CD4-positive, alpha-beta T cell treated with Interleukin-6 for 4 hours (primary cell): ENCODE measurements around the gene LBP.
"Not testable (repeated sequence)": the region's sequence is repeated elsewhere in the genome, so short reads cannot be mapped to it uniquely, and the experiment has no call there.

Source experiments
- DNase-seq: peaks from one replicate; pipeline ENCODE4 v3.0.0-alpha.2; 2020; ENCODE audit warnings: mixed read lengths

The LBP gene

DNA sequence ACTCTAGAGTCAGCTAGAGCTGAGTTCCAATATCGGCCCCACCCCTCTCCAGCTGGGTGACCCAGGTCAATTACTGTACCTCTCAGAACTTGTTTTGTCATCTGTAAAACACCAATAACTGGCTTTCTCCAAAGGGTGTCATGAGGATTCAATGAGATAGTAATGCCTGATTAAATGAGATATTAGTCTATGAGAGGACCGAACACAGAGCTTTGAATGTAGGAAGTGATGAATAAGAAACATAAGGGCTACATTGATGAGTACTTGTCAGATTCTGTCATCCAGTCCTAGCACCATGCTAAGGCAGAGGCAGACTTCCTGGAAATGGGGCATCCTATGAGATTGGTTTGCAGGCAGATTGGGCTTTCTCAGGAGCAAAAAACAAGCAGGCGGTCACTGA lies 22.1 kb upstream of the LBP start:
- no peak for DNase-seq

GRCh38 chr20:38325167-38325566 lies 21.1 kb upstream of the LBP start:
- DNase-seq, result no peak

DNA sequence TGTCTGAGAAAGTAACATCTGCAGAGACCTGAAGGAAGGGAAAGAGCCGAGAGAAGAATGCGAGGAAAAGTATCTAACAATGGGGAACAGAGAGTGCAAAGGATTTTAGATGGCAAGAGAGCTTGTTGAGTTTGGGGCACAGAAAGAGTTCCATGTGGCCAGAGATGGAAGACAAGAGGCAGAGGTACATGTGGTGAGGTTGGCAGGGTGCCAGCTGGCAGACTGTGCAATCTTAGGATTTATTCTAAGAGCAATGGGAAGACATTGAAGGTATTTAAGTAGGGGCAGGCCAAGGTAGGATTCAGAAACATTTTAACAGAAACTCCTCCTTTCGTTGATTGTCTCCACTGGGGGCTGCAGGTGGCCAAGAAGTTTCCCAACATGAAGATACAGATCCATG lies 20.4 kb upstream of the LBP start:
- no peak for DNase-seq

DNA sequence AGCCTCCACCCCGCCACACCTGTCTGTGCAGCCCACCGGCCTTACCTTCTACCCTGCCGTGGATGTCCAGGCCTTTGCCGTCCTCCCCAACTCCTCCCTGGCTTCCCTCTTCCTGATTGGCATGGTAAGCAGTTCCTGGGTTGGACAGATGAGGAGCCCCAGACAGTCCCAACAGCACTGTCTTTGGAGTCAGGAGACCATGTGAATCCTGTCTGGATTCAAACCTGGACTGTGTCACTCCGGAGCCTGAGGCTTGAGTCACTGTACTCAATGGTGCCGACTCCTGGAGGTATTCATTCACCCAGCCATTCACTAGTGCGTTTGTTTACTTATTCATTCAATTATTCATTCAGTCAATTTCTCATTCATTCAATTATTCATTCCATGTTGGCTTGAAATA lies 20.0 kb upstream of the LBP start:
- DNase-seq, result no peak

- no peak for DNase-seq
Measured at GRCh38 chr20:38330638-38331037, 15.6 kb upstream of the LBP start.

GRCh38 chr20:38331245-38331644 lies 15.0 kb upstream of the LBP start:
- no peak for DNase-seq

DNA sequence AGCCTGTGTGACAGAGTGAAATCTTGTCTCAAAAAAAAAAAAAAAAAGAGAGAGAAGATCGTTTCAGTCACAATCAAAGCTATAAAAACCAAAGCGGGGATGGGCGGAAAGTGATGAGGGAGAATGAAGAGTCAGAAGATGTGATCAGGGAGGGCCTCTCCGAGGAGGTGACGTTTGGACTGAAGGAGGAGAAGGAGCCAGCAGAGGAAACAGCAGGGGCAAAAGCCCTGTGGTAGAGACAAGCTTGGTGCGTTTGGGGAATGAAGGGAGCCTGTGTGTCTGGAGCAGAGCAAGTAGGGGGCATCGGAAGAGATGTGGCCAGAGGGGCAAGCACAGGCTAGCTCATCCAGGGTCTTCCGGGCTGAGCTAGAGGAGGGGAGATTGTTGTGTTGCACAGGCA lies 14.5 kb upstream of the LBP start:
- no peak for DNase-seq

- DNase-seq, result no peak
Measured at GRCh38 chr20:38334016-38334415, 12.3 kb upstream of the LBP start.

DNA sequence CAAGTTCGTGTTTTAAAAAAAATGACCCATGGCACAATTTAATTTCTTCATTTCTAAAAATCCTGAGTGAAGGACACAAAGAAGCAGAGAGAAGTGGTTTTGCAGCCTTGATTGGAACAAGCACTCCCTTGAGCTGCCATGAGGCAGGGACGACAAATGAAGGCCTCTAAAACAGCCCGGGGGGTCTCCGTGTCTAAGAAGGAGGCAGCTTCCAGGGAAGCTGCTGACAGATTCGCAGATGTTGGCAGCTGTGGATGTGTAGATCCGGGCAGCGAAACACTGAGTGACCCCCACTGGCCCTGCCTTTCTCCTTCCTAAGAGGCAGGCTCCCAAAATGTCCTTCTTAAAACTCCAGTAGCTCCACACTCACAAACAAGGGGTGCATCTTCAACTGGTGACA lies 9.6 kb upstream of the LBP start:
- no peak for DNase-seq

DNA sequence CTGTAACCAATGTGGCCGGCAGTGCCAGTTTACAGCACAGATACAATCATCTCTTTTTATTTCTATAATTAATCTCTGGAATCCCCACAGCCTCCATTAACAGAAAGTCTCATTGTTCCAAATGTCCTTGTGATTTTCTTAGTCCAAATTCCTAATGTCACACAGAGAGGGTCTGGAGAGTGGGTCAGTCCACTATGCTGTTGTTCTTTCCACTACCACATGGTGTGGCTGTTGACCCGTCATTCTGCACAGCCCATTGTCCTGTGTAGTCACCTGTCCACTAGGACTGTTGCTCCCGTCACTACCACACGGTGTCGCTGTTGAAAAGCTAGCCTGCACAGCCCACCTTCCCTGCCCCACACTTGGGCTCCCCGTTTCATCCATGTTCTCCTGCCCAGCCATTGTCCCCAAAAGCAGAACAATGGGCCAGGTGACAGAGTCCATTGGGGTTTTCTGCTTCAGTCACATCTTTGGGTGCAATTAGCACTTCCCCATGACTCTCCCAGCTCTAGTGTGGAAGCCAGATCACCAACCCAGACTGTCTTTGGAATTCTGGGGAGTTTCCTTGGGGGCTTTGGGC lies 8.6 kb upstream of the LBP start:
- DNase-seq, result no peak

- no peak for DNase-seq
Measured at GRCh38 chr20:38338849-38339520, 7.3 kb upstream of the LBP start.

GRCh38 chr20:38339521-38339896 lies 6.8 kb upstream of the LBP start:
- DNase-seq, result not testable (repeated sequence)

DNA sequence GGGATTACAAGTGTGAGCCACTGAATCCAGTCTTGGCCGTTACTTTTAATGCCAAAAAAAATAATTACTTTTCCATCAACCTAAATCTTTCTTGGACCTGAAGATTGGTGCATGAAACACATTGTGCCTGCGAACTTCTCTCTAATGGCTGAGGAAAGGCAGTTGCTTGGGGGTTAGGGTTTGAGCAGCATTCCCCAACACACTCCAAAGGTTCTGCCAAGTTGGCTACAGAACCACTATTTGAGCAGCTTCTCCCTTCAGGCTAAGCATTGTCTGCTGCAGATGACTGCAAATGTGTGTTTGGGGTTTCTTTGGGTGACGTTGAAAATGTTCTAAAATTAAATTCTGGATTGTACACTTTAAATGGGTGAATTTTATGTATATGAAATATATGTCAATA lies 6.3 kb upstream of the LBP start:
- DNase-seq, result no peak

GRCh38 chr20:38340693-38341092 lies 5.6 kb upstream of the LBP start:
- DNase-seq, result no peak

DNA sequence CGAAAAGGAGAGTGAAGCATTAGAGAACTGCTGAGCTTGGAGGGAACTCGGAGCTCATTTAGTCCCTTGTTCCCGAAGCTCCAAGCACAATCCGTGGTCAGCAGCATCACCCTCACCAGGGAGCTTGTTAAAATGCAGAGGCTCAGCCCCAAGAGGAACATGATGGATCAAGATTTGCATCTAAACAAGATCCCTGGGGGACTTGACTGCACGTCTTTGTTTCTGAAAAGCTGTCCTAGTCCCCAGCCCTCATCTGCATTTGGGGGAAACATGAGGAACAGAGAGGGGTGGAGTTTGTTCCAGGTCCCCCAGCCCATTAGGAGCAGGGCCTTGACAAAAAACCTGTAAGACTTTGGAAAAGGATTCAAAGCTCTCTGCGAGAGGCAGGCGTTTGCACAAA lies 4.1 kb upstream of the LBP start:
- no peak for DNase-seq

GRCh38 chr20:38342713-38343310 lies 3.5 kb upstream of the LBP start:
- DNase-seq, result no peak

- no peak for DNase-seq
Measured at GRCh38 chr20:38343311-38344106, 2.8 kb upstream of the LBP start.

- no peak for DNase-seq
Measured at GRCh38 chr20:38344107-38344701, 2.1 kb upstream of the LBP start.

- no peak for DNase-seq
Measured at GRCh38 chr20:38345643-38346042, 639 bp upstream of the LBP start.

GRCh38 chr20:38346741-38347140 lies 459 bp downstream of the LBP start:
- no peak for DNase-seq

DNA sequence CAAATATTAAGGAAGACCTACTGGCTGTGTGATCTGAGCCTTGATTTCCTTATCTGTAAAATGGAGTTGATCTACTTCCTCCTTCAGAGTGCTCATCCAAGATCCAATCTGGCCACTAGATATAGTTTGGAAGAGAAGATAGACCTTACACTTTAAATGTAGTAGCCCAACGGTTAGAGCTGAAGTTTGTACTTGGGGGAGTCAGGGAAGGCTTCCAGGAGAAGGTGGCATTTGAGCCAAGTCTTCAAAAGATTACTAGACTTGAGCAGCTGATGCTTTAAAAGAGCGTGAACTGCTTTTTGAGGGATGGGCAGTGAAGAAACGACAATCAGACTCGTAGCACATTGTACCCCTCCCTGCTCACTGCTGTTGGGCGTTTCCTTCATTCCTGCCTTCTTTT lies 3.6 kb downstream of the LBP start:
- DNase-seq, result no peak

DNA sequence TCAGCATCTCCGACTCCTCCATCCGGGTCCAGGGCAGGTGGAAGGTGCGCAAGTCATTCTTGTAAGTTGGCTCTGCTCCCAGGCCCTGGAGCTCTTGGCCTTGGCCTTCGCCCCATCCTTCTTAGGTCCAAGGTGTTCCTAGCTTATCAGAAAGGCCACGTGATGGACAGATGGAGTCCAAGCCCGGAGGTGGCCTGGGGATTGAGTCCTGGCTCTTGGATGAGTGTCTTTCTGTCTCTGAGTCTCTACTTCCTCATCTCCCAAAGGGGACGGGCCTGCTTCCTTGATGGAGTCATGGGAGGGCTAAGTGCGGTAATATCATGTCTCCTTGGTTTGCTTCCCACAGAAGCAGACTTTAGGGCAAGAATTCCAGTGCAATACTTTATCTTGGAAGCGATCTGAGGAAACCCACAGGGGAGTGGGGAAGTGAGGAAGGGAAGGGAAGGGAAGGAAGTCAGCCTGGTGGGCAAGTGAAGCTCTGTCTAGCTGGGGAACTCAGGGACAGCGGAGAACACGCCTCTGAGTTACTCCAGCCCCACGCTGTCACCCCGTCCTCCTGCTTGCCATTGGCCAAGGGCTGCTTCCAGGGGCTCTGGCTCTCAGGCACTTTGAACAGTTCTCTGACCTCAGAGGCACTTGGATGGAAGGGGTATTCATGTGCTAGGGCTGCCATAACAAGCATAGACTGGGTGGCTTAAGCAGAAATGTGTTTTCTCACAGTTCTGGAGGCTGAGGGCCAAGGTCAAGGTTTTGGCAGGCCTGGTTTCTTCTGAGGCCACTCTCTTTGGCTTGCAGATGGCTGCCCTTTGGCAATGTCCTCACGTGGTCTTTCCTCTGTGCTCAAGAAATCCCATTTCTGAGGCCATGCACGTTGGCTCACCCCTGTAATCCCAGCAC lies 4.8 kb downstream of the LBP start:
- DNase-seq, result no peak

DNA sequence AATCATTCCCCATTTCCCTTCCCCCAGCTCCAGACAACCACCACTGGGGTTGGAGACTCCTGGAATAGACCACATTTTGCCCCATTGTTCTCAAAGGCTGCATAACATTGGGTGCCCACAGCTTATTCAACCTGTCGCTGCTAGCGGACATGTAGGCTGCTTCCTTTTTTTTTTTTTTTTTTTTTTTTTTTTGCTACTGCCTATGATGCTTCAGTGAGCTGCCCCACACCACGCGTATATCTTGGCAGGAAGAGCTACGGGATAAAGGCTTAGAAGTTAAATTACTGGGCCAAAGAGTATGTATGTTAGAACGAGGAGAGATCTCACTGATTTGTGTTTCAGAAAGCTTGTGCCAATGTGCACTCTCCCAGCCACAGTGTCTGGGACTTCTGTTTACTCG lies 7.0 kb downstream of the LBP start:
- DNase-seq, result no peak
